ENCODE measurements around the gene RAD51AP2.

The RAD51AP2 gene

GRCh38 chr2:17545680-17546613 lies 27.7 kb upstream of the RAD51AP2 start:
- H3K36me3 ChIP-seq (ENCODE audit: control insufficient read depth, insufficient read depth, low read length), result no peaks in the 10 kb centered on the region
- H3K4me1 ChIP-seq (ENCODE audit: control insufficient read depth, insufficient read depth, low read length, poor library complexity, severe bottlenecking), result no peaks in the 10 kb centered on the region
- H3K27ac ChIP-seq (ENCODE audit: insufficient read depth, low read length, poor library complexity, severe bottlenecking), result no peak overlapping the region
- no peak for DNase-seq
- H3K4me3 ChIP-seq (ENCODE audit: insufficient read depth, low read depth, low read length, poor library complexity, severe bottlenecking), result no peak overlapping the region
- no peaks in the 10 kb centered on the region for H3K9me3 ChIP-seq (ENCODE audit: control insufficient read depth, low read length)
- no peaks in the 10 kb centered on the region for H3K27me3 ChIP-seq (replicated peaks; ENCODE audit: control insufficient read depth, insufficient read depth, low read length, poor library complexity, severe bottlenecking)

GRCh38 chr2:17544256-17544655 lies 26.0 kb upstream of the RAD51AP2 start:
- Histone ChIP-seq H3K27ac (ENCODE audit: insufficient read depth, low read length, poor library complexity, severe bottlenecking) (no peak overlapping the region), H3K27me3 (replicated peaks; ENCODE audit: control insufficient read depth, insufficient read depth, low read length, poor library complexity, severe bottlenecking) (peaks cover 4% of the 10 kb centered on the region), H3K4me1 (ENCODE audit: control insufficient read depth, insufficient read depth, low read length, poor library complexity, severe bottlenecking) (no peaks in the 10 kb centered on the region), H3K4me3 (ENCODE audit: insufficient read depth, low read depth, low read length, poor library complexity, severe bottlenecking) (no peak overlapping the region), H3K36me3 (ENCODE audit: control insufficient read depth, insufficient read depth, low read length) (no peaks in the 10 kb centered on the region), H3K9me3 (ENCODE audit: control insufficient read depth, low read length) (no peaks in the 10 kb centered on the region)
- no peak for DNase-seq

GRCh38 chr2:17543848-17544247 lies 25.6 kb upstream of the RAD51AP2 start:
- H3K4me3 ChIP-seq (ENCODE audit: insufficient read depth, low read depth, low read length, poor library complexity, severe bottlenecking), result no peak overlapping the region
- H3K4me1 ChIP-seq (ENCODE audit: control insufficient read depth, insufficient read depth, low read length, poor library complexity, severe bottlenecking), result no peaks in the 10 kb centered on the region
- no peaks in the 10 kb centered on the region for H3K36me3 ChIP-seq (ENCODE audit: control insufficient read depth, insufficient read depth, low read length)
- DNase-seq, result no peak
- no peak overlapping the region for H3K27ac ChIP-seq (ENCODE audit: insufficient read depth, low read length, poor library complexity, severe bottlenecking)
- peaks cover 6% of the 10 kb centered on the region for H3K27me3 ChIP-seq (replicated peaks; ENCODE audit: control insufficient read depth, insufficient read depth, low read length, poor library complexity, severe bottlenecking)
- H3K9me3 ChIP-seq (ENCODE audit: control insufficient read depth, low read length), result no peaks in the 10 kb centered on the region

GRCh38 chr2:17543131-17543660 lies 25.0 kb upstream of the RAD51AP2 start:
- Histone ChIP-seq H3K4me1 (ENCODE audit: control insufficient read depth, insufficient read depth, low read length, poor library complexity, severe bottlenecking) (no peaks in the 10 kb centered on the region), H3K27me3 (replicated peaks; ENCODE audit: control insufficient read depth, insufficient read depth, low read length, poor library complexity, severe bottlenecking) (peaks cover 6% of the 10 kb centered on the region), H3K27ac (ENCODE audit: insufficient read depth, low read length, poor library complexity, severe bottlenecking) (no peak overlapping the region), H3K36me3 (ENCODE audit: control insufficient read depth, insufficient read depth, low read length) (no peaks in the 10 kb centered on the region), H3K4me3 (ENCODE audit: insufficient read depth, low read depth, low read length, poor library complexity, severe bottlenecking) (no peak overlapping the region), H3K9me3 (ENCODE audit: control insufficient read depth, low read length) (no peaks in the 10 kb centered on the region)
- no peak for DNase-seq

- Histone ChIP-seq H3K27ac (ENCODE audit: insufficient read depth, low read length, poor library complexity, severe bottlenecking) (no peak overlapping the region), H3K36me3 (ENCODE audit: control insufficient read depth, insufficient read depth, low read length) (no peaks in the 10 kb centered on the region), H3K4me1 (ENCODE audit: control insufficient read depth, insufficient read depth, low read length, poor library complexity, severe bottlenecking) (no peaks in the 10 kb centered on the region), H3K9me3 (ENCODE audit: control insufficient read depth, low read length) (no peaks in the 10 kb centered on the region), H3K27me3 (replicated peaks; ENCODE audit: control insufficient read depth, insufficient read depth, low read length, poor library complexity, severe bottlenecking) (peaks cover 6% of the 10 kb centered on the region), H3K4me3 (ENCODE audit: insufficient read depth, low read depth, low read length, poor library complexity, severe bottlenecking) (no peak overlapping the region)
- DNase-seq, result no peak
These were observed 24.2 kb upstream of the RAD51AP2 start for GRCh38 chr2:17542471-17542870.

- Histone ChIP-seq H3K4me1 (ENCODE audit: control insufficient read depth, insufficient read depth, low read length, poor library complexity, severe bottlenecking) (no peaks in the 10 kb centered on the region), H3K9me3 (ENCODE audit: control insufficient read depth, low read length) (no peaks in the 10 kb centered on the region), H3K27me3 (replicated peaks; ENCODE audit: control insufficient read depth, insufficient read depth, low read length, poor library complexity, severe bottlenecking) (peaks cover 6% of the 10 kb centered on the region), H3K4me3 (ENCODE audit: insufficient read depth, low read depth, low read length, poor library complexity, severe bottlenecking) (no peak overlapping the region), H3K27ac (ENCODE audit: insufficient read depth, low read length, poor library complexity, severe bottlenecking) (no peak overlapping the region), H3K36me3 (ENCODE audit: control insufficient read depth, insufficient read depth, low read length) (no peaks in the 10 kb centered on the region)
- no peak for DNase-seq
These were observed 23.3 kb upstream of the RAD51AP2 start for GRCh38 chr2:17541531-17541950.

GRCh38 chr2:17540813-17541530 lies 22.7 kb upstream of the RAD51AP2 start:
- DNase-seq, result no peak
- Histone ChIP-seq H3K36me3 (ENCODE audit: control insufficient read depth, insufficient read depth, low read length) (no peaks in the 10 kb centered on the region), H3K9me3 (ENCODE audit: control insufficient read depth, low read length) (no peaks in the 10 kb centered on the region), H3K4me3 (ENCODE audit: insufficient read depth, low read depth, low read length, poor library complexity, severe bottlenecking) (no peak overlapping the region), H3K27me3 (replicated peaks; ENCODE audit: control insufficient read depth, insufficient read depth, low read length, poor library complexity, severe bottlenecking) (peaks cover 6% of the 10 kb centered on the region), H3K4me1 (ENCODE audit: control insufficient read depth, insufficient read depth, low read length, poor library complexity, severe bottlenecking) (no peaks in the 10 kb centered on the region), H3K27ac (ENCODE audit: insufficient read depth, low read length, poor library complexity, severe bottlenecking) (no peak overlapping the region)

GRCh38 chr2:17540093-17540812 lies 22.0 kb upstream of the RAD51AP2 start, which contains the start of gene VSNL1:
TSS of gene VSNL1 (plus strand) at chr2:17540696. CDS start at chr2:17592075, 51,379 bp downstream.
- Histone ChIP-seq H3K27ac (ENCODE audit: insufficient read depth, low read length, poor library complexity, severe bottlenecking) (no peak within 1 kb of the TSS), H3K4me3 (ENCODE audit: insufficient read depth, low read depth, low read length, poor library complexity, severe bottlenecking) (no peak within 1 kb of the TSS), H3K9me3 (ENCODE audit: control insufficient read depth, low read length) (no peaks in the 10 kb centered on the region), H3K36me3 (ENCODE audit: control insufficient read depth, insufficient read depth, low read length) (no peaks in the 10 kb centered on the region), H3K4me1 (ENCODE audit: control insufficient read depth, insufficient read depth, low read length, poor library complexity, severe bottlenecking) (no peaks in the 10 kb centered on the region), H3K27me3 (replicated peaks; ENCODE audit: control insufficient read depth, insufficient read depth, low read length, poor library complexity, severe bottlenecking) (peaks cover 6% of the 10 kb centered on the region)
- no peak for DNase-seq

GRCh38 chr2:17539611-17540092 lies 21.4 kb upstream of the RAD51AP2 start:
- no peak for DNase-seq
- no peaks in the 10 kb centered on the region for H3K36me3 ChIP-seq (ENCODE audit: control insufficient read depth, insufficient read depth, low read length)
- H3K27ac ChIP-seq (ENCODE audit: insufficient read depth, low read length, poor library complexity, severe bottlenecking), result no peak overlapping the region
- no peak overlapping the region for H3K4me3 ChIP-seq (ENCODE audit: insufficient read depth, low read depth, low read length, poor library complexity, severe bottlenecking)
- H3K9me3 ChIP-seq (ENCODE audit: control insufficient read depth, low read length), result no peaks in the 10 kb centered on the region
- H3K27me3 ChIP-seq (replicated peaks; ENCODE audit: control insufficient read depth, insufficient read depth, low read length, poor library complexity, severe bottlenecking), result peaks cover 6% of the 10 kb centered on the region
- no peaks in the 10 kb centered on the region for H3K4me1 ChIP-seq (ENCODE audit: control insufficient read depth, insufficient read depth, low read length, poor library complexity, severe bottlenecking)

Measured in effector memory CD4-positive, alpha-beta T cell (primary cell).